Subcutaneous abdominal adipose tissue (tissue), 5 donors: ENCODE results near the gene SORBS2.

ENCODE experiments used
- H3K27ac ChIP-seq: one replicate; pipeline ENCODE4 v1.7.0; 2013; ENCODE audit warnings: low read depth, mild to moderate bottlenecking, inconsistent platforms, low read length, moderate library complexity
- H3K27me3 ChIP-seq, 5 donors: one replicate each; pipeline ENCODE4 v1.7.0; 2013; ENCODE audit warnings: low read length in 5 of 5, inconsistent platforms in 1 of 5; ENCODE audit not compliant: control insufficient read depth in 5 of 5, insufficient read depth in 4 of 5
- H3K36me3 ChIP-seq, 5 donors: one replicate each; pipeline ENCODE4 v1.7.0; 2013; ENCODE audit warnings: low read length in 5 of 5; ENCODE audit not compliant: control insufficient read depth in 5 of 5, insufficient read depth in 5 of 5
- H3K4me1 ChIP-seq, 5 donors: one replicate each; pipeline ENCODE4 v1.7.0; 2013; ENCODE audit warnings: low read length in 5 of 5, mild to moderate bottlenecking in 3 of 5, moderate library complexity in 1 of 5; ENCODE audit not compliant: control insufficient read depth in 5 of 5, insufficient read depth in 5 of 5
- H3K4me3 ChIP-seq, 5 donors: one replicate each; pipeline ENCODE4 v1.7.0; 2013; ENCODE audit warnings: low read length in 5 of 5, low read depth in 1 of 5
- H3K9ac ChIP-seq, 5 donors: one replicate each; pipeline ENCODE4 v1.7.0; 2013; ENCODE audit warnings: low read length in 5 of 5, mild to moderate bottlenecking in 4 of 5, moderate library complexity in 3 of 5
- H3K9me3 ChIP-seq, 5 donors: one replicate each; pipeline ENCODE4 v1.7.0; 2013; ENCODE audit warnings: low read length in 5 of 5; ENCODE audit not compliant: control insufficient read depth in 5 of 5
- donor health status: healthy.
- donor health status: healthy.
- donor health status: healthy.
- donor health status: healthy.
- donor health status: healthy.

Gene SORBS2

DNA sequence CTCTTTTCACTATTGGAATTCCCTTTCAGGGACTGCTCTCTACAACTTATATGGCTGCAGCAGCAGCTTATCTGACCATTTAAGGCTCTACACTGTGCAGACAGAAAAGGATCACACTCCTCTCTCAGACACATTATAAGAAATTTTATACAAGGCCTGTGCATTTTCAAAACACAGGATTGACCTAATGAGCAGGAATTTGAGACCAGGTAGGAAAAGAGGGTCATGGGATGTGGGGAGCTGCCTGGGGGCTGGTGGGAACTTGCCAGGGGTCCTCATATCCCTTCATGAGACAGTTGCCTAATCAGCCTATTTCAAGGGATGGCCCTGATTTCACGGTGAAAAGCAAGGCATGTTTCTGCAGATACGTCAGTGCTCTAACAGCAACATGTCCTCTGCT is 77.1 kb downstream of the SORBS2 start:
- H3K9ac ChIP-seq, result no peak overlapping the region
- H3K36me3 ChIP-seq, result peaks cover 0 to 5% (median 0%) of the 10 kb centered on the region in 5 donors
- H3K27ac ChIP-seq, result no peak overlapping the region
- no peaks in the 10 kb centered on the region for H3K27me3 ChIP-seq
- H3K4me3 ChIP-seq, result no peak overlapping the region
- peaks cover 5 to 31% (median 21%) of the 10 kb centered on the region in 5 donors for H3K4me1 ChIP-seq
- H3K9me3 ChIP-seq, result no peaks in the 10 kb centered on the region

DNA sequence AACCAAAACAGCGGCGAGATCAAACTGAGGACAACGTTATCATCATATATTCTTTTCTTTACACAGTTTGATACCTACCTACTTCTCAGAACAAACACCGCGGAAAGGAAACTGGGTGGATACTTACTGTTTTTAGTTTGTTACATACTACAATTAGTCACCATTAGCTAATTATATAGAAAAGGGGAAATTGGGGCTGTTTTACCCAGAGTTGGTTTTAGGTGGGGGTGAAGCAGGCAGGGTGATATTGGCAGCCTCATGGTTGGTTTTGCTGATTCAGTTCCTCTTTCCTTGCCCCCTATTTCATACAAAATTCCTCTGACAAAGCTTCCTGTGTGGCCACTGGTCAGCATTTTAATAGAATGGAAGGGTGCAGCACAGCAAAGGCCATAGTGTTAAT is 77.8 kb downstream of the SORBS2 start:
- Histone ChIP-seq H3K36me3 (peaks cover 0 to 5% (median 0%) of the 10 kb centered on the region in 5 donors), H3K9me3 (no peaks in the 10 kb centered on the region), H3K4me3 (no peak overlapping the region), H3K4me1 (peaks cover 5 to 30% (median 21%) of the 10 kb centered on the region in 5 donors), H3K27me3 (no peaks in the 10 kb centered on the region), H3K9ac (no peak overlapping the region), H3K27ac (no peak overlapping the region)

DNA sequence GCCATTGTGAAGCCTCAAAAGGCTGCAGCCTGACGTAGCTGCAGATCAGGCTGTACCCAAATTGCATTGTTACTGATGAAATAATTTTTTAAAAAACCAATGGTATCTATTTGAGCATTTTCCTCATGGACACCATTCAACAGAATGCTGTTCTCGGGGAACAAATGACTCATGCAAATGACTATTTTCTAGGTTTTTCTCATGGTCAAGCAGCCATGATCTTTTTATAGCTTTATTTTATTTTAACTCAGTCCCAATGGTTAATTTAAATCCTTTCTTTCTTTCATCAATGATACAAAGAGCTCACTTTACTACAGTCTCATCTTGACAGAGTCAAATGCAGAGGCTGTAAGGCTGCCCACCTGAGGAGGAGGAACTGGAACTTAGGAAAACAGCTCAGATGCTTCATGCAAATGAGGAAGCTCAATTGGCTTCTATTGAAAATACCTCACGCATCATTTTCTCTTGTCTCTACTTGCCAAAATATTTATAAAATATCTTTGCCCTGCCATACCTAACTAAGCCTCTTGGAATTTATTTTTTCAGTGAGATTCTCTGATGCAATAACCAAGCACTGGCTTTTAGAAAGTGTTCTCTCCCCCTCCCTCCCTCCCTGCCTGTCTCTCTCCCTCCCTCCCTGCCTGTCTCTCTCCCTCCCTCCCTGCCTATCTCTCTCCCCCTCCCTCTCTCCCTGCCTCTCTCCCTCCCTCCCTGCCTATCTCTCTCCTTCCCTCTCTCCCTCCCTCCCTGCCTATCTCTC is 81.0 kb downstream of the SORBS2 start:
- Histone ChIP-seq H3K27ac (no peak overlapping the region), H3K4me1 (peaks cover 0 to 12% (median 4%) of the 10 kb centered on the region in 5 donors)

DNA sequence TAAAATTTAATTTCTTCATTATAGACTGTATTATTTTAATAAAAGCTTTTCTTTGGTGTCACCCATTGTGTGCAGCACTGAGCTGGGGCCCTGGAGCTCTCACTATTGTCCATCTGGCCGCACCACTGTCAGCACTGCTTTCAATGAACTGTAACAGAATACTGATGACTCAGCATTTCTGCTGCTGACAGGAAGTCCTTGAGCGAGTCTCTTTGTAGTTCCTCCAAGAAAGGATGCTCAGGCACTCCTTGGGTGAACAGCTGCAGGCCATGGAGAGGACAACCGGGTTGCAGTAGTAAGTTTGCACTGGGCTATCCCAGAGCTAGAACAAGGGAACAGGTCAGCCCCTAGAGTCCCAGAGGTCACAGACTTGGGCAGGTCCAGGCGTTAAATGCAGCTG is 81.6 kb downstream of the SORBS2 start:
- Histone ChIP-seq H3K27ac (no peak overlapping the region), H3K4me1 (peaks cover 0 to 12% (median 4%) of the 10 kb centered on the region in 5 donors)

More for the DNA sequence above, 81.0 kb downstream of the SORBS2 start:
- Histone ChIP-seq H3K27me3 (no peaks in the 10 kb centered on the region), H3K9ac (no peak overlapping the region), H3K4me3 (no peak overlapping the region), H3K9me3 (no peaks in the 10 kb centered on the region), H3K36me3 (peaks cover 0 to 5% (median 0%) of the 10 kb centered on the region in 5 donors)

DNA sequence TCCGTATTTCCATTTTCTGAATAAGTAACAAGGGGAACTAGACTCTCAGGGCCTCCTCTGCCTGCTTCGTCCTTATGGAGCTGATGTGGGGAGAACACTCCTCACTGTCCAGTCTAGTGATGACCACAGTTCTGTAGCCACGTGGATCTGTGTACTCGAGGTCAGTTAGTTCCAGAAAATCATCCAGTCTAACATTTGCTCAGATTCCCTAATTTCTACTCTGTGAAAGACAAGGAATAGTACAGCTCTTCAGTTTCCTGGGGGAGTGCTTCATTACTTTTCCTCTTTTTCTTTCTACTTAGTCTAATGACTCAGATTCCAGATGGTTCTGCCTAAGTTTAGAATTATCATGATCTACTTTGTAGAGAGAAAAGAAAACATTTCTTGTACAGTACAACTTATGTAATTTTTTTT is 82.6 kb downstream of the SORBS2 start:
- Histone ChIP-seq H3K27me3 (no peaks in the 10 kb centered on the region), H3K27ac (peak overlapping the region; percentile 6), H3K36me3 (peaks cover 0 to 5% (median 0%) of the 10 kb centered on the region in 5 donors), H3K4me1 (peaks cover 0 to 9% (median under 1%) of the 10 kb centered on the region in 5 donors), H3K9me3 (no peaks in the 10 kb centered on the region), H3K9ac (no peak overlapping the region), H3K4me3 (no peak overlapping the region)

More for the DNA sequence above, 81.6 kb downstream of the SORBS2 start:
- Histone ChIP-seq H3K27me3 (no peaks in the 10 kb centered on the region), H3K36me3 (peaks cover 0 to 5% (median 0%) of the 10 kb centered on the region in 5 donors), H3K9me3 (no peaks in the 10 kb centered on the region), H3K4me3 (no peak overlapping the region), H3K9ac (no peak overlapping the region)

DNA sequence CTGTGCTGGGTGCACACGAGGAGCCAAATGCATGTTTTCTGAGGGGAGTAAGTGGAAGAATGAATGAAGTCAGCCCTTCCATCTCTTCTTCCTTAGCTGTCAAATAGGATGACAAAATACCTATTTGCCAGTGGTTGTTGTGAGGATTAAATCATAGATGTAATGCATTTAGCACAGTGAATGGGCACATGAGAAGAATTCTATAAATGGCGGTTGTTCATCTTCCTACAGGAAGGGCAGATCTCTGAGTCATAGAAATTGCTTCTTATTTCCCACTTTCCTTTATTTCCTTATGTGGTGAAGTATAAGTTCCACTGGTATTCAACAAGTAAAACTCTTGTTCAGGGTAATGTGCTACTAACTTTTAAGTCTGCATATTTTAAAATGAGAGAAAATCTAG is 83.1 kb downstream of the SORBS2 start:
- Histone ChIP-seq H3K36me3 (peaks cover 0 to 5% (median 0%) of the 10 kb centered on the region in 5 donors), H3K27ac (peak overlapping the region; percentile 6), H3K9ac (no peak overlapping the region), H3K27me3 (no peaks in the 10 kb centered on the region), H3K4me1 (peaks cover 0 to 10% (median under 1%) of the 10 kb centered on the region in 5 donors), H3K4me3 (no peak overlapping the region), H3K9me3 (no peaks in the 10 kb centered on the region)

DNA sequence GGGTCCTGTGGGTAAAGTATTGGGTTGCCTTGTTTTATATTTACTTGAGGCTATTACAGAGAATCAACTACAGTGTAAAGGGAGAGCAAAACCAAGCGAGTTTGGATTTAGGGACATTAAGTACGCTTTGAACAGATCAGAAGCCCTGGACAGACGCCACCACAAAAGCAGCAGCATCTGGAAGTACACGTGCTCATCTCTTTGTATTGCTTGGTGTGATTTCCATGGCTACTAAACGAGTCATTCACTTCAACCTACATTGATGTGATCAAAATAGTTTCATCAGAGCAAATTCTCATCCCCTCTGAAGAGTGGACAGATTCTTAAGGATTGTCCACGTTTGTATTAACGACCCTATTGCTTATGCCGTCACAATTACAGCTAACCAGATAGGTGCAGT is 85.1 kb downstream of the SORBS2 start:
- peaks cover 0 to 17% (median 5%) of the 10 kb centered on the region in 5 donors for H3K4me1 ChIP-seq
- H3K36me3 ChIP-seq, result no peaks in the 10 kb centered on the region
- no peaks in the 10 kb centered on the region for H3K27me3 ChIP-seq
- no peak overlapping the region for H3K27ac ChIP-seq
- no peaks in the 10 kb centered on the region for H3K9me3 ChIP-seq
- H3K9ac ChIP-seq, result no peak overlapping the region
- no peak overlapping the region for H3K4me3 ChIP-seq

DNA sequence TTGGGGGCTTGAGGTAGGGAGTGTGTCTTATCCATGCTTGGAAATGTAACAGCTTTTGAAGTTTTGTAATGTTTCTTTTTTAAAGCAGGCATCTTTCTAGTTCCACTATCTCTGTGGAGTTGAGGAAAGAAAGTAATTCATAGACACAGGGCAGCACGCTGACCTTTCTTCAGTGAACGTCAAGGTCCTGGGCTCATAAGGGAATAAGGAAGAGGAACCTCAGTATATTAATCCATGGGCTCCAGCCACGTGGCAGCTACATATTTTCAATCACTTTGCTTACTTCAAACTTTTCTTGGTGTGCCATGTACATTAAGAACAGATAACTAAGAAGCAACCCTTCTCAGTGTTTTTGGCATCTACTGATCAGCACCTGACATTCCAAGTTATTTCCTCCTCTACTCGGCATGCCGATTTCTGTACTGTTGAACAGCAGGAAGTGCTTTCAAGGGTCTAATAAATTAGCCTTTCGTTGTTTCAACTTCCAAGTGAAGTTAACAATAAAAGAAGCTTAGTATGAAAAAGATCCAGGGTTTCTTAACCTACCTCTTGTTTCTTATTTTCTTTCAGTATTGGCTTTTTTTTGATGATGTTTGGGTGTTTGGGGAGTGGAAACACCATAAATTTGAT is 88.2 kb downstream of the SORBS2 start:
- peak overlapping the region; percentile 35 for H3K27ac ChIP-seq

DNA sequence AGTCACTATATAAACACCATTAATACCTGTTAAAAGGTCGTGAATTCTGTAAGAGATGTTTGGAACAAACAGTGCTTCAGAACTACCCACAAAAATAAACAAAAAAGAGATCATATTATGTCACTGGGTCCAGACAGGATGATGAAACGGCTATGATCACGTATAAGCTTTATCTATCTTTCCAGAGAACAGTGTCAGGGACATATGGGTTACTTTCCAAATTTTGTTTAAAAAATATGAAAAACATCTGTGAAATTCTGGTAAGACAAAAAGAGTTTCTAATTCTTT is 90.0 kb downstream of the SORBS2 start:
- Histone ChIP-seq H3K27ac (no peak overlapping the region), H3K9me3 (peaks cover 0 to 3% (median 0%) of the 10 kb centered on the region in 5 donors), H3K4me1 (peaks cover 0 to 19% (median 10%) of the 10 kb centered on the region in 5 donors), H3K4me3 (no peak overlapping the region), H3K27me3 (no peaks in the 10 kb centered on the region), H3K36me3 (no peaks in the 10 kb centered on the region), H3K9ac (no peak overlapping the region)

More for the DNA sequence above, 88.2 kb downstream of the SORBS2 start:
- H3K27me3 ChIP-seq, result no peaks in the 10 kb centered on the region
- H3K4me3 ChIP-seq, result no peak overlapping the region
- no peaks in the 10 kb centered on the region for H3K36me3 ChIP-seq
- H3K4me1 ChIP-seq, result peaks cover 0 to 14% (median 10%) of the 10 kb centered on the region in 5 donors
- H3K9me3 ChIP-seq, result peaks cover 0 to 3% (median 0%) of the 10 kb centered on the region in 5 donors
- no peak overlapping the region for H3K9ac ChIP-seq
